M059J (cell line): ENCODE data around the gene ICAM1. TPM values are rescaled to one million over a fixed set of nuclear protein-coding genes. Genes with fewer than 3 reads are reported as not detected.

ENCODE experiments used
- DNase-seq: peaks from one replicate; pipeline ENCODE4 v3.0.0-alpha.2; 2012; ENCODE audit warnings: low read depth
- total RNA-seq: library from RNA; depleted of rRNA; stranded (reverse); fragments of >200 nt; shearing (Covaris generic); gene quantifications from 2 replicates; pipeline ENCODE4 v1.2.3, GENCODE V29; 2014

Gene ICAM1
- total RNA-seq, 1 experiment from 2014 or later, result 88.4 TPM

GRCh38 chr19:10292789-10293636 lies 22.1 kb downstream of the ICAM1 start:
- no peak for DNase-seq

DNA sequence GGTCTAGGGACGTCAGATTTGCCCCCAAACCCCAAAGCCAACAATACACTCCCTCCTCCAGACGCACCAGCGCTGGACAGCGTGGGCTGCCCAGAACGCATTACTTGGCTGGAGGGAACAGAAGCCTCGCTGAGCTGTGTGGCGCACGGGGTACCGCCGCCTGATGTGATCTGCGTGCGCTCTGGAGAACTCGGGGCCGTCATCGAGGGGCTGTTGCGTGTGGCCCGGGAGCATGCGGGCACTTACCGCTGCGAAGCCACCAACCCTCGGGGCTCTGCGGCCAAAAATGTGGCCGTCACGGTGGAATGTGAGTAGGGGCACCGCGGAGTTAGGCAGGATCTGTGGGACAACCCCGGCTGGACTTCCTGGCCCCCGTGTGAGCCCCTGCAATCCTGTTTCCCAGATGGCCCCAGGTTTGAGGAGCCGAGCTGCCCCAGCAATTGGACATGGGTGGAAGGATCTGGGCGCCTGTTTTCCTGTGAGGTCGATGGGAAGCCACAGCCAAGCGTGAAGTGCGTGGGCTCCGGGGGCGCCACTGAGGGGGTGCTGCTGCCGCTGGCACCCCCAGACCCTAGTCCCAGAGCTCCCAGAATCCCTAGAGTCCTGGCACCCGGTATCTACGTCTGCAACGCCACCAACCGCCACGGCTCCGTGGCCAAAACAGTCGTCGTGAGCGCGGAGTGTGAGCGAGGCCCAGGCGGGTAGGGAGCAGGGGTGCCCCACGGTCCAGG lies 22.9 kb downstream of the ICAM1 start:
- no peak for DNase-seq

GRCh38 chr19:10294368-10294697 lies 23.4 kb downstream of the ICAM1 start:
- no peak for DNase-seq

DNA sequence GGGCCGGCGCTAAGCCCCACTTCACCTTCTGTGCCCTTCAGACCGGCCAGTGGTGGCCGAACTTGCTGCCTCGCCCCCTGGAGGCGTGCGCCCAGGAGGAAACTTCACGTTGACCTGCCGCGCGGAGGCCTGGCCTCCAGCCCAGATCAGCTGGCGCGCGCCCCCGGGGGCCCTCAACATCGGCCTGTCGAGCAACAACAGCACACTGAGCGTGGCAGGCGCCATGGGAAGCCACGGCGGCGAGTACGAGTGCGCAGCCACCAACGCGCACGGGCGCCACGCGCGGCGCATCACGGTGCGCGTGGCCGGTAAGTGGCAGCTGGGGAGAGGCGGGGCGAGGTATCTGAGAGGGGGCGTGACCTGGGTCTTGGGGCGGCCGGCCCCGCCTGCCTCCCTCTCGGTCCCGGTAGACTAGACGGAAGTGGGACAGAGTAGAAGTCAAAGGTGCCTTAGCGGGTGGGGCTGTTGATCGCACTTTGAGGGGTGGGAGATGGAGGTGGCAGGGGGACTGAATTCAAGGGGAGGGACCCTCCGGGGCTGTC lies 24.5 kb downstream of the ICAM1 start:
- DNase-seq, result peak; percentile 39

DNA sequence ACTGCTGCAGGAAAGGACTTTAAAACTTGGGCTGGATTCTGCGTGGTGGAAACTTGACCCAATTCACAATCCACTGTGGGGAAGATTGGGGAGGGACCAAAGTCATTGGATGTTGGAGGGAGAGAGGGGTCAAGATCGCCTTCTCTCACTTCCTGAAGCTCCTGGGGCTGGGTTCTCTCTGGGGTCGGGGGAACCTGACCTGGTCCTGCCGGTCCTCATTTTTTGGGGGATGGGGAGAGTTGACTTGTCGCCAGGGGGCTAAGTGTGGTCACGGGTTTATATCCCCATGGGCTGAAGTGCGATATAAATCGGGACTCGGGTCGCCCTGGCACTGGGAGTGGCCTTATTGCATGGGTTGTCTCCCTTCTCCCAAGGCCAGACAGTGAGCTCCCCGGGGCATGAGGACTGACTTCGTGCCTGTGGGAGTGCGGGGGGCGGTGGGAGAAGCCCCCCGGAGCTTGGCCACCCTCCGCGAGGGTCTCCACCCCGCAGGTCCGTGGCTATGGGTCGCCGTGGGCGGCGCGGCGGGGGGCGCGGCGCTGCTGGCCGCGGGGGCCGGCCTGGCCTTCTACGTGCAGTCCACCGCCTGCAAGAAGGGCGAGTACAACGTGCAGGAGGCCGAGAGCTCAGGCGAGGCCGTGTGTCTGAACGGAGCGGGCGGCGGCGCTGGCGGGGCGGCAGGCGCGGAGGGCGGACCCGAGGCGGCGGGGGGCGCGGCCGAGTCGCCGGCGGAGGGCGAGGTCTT lies 25.1 kb downstream of the ICAM1 start:
- no peak for DNase-seq

GRCh38 chr19:10299545-10300458 lies 28.9 kb downstream of the ICAM1 start:
- DNase-seq, result no peak

DNA sequence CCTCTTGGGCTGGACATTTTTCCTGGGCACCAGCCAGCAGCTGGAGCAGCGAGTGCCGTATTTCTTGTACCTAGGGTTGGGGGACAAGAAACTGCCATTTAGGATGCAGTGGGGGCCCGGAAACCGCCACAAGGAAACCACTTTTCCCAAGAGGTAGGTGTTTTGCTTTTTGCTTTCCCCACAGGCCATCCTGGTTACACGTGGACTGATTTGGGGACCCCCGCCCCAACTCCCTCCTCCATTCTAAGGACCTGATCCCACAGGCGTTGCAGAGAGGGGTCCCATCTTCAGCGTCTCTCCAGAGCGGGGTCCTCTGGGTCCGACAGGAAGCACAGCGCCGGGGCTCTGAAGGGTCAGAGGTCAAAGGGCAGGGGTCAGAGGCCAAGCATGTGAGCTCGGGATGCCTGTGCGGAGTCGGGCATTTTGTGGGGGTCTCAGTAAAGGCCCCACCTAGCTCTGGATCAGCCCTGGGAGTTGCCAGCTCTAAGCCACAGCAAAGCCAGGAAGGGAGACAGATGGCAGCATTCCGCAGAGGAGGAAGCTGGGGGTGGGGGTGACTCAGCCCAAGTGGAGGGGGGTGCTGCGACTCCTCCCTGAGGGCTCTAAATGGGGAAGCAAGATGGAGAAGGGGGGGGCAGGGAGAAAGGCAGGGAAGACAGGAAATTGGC lies 34.4 kb downstream of the ICAM1 start:
- DNase-seq, result peak; percentile 51

- no peak for DNase-seq
These were observed 35.4 kb downstream of the ICAM1 start for GRCh38 chr19:10306327-10306726.

GRCh38 chr19:10309423-10309822 lies 38.5 kb downstream of the ICAM1 start, which contains the start of gene ZGLP1:
Gene ZGLP1 (minus strand): TSS chr19:10309815.
- DNase-seq, result no peak

DNA sequence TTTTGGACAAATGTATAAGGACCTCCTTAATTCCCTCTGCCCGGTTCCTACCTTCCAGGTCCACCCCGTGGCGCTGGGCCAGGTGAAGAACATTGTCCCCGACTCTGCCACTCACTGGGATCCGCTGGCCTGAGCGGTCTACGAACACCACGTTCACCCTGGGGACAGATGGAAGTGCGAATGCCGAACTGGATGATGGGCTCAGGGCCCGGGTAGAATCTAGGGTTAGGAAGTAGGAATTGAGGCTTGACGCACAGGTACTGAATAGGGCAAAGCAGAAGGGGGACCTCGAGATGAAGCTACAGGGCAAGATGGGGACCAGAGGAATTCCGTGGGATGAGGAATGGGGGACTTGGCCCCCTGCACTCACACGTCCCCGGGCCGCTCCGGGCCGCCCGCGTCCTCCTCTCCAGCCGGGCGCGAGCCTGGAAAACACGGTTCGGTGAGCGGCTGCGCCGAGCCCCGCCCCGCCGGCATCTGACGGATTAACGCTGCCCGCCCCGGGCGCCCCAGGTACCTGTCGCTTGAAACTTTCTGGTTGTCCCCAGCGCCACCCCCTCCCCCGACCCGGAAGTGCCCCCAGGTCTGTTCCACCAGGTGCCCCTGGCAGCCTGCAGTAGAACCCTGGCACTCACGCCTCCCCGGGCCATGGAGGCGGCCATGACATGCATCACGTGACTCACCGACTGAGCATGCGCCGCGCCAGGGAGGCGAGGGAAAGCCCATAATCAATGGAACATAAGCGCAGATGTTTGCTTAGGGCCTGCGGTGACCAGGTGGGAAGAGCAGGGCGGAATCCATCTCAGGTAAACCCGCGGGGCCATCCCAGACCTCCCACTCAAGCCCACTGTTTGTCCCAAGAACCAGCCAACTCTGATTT lies 44.7 kb downstream of the ICAM1 start, which contains the start of gene FDX2:
Gene FDX2 (minus strand): TSS at position 681 of the 880 bp plus-strand sequence. CDS start 19 bp downstream, at position 662.
- peak; percentile 81 for DNase-seq

- DNase-seq, result no peak
These were observed 45.5 kb downstream of the ICAM1 start for GRCh38 chr19:10316229-10317044.

- no peak for DNase-seq
These were observed 46.3 kb downstream of the ICAM1 start for GRCh38 chr19:10317045-10317856.

DNA sequence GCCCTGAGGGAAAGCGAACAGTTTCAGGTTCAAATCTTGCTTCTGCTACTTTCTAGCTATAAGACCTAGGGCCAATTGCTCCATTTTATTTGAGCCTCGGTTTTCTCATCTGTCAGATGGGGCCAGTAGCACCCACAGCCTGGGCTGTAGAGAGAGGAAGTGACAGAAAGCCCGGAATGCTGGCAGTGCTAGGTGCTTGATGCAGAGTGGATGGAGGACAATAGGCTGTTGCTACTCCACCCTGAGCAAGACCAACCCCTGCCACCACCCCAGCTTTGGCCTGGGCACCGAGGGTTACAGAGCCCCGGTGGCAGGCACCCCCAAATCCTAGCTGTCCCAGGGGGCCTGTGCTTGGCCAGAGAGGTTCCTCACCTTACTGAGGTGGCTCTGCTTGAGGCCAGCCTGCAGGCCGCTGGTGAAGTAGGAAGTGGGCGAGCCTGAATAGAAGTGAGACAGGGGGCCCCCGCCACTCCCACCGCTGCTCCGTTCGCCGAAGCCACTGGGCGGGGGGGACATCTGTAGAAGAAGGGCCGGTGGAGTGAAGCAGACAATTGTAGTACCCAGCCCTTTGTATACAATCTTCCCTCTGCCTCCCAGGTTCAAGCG lies 47.0 kb downstream of the ICAM1 start:
- no peak for DNase-seq

DNA sequence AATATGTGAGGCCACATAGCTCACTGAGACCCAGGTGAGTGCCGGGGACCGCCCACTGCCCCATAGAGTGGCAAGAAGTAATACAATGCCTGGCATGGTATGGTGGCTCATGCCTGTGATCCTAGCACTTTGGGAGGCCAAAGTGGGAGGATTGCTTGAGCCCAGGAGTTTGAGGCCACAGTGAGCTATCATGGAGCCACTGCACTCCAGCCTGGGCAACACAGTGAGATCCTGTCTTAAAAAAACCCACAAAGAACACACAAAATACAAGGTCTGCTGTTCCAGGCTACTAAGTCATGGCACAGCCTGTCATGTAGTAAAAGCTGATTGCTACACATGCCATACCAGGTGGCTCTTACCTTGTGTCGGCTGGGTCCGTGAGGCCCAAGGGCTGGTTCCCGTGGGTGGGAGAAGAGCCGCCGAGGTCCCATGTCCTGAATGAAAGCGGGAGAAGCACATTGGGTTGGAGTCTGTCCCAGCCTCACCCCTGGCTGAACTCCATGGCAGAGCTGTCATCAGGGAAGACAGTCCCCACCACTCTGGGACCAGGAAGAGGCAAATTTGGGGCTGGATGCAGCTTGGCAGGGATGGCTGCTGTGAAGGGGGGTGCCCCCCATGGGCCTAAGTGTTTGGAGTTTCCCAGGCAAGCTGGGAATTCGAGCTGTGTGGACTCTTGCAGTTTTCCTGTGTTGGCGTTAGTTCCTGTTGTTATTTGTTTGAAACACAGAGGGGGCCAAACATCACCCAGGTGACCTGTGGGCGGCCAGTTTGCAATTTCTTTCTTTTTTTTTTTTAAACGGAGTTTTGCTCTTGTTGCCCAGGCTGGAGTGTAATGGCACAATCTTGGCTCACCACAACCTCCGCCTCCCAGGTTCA lies 48.1 kb downstream of the ICAM1 start:
- DNase-seq, result no peak

DNA sequence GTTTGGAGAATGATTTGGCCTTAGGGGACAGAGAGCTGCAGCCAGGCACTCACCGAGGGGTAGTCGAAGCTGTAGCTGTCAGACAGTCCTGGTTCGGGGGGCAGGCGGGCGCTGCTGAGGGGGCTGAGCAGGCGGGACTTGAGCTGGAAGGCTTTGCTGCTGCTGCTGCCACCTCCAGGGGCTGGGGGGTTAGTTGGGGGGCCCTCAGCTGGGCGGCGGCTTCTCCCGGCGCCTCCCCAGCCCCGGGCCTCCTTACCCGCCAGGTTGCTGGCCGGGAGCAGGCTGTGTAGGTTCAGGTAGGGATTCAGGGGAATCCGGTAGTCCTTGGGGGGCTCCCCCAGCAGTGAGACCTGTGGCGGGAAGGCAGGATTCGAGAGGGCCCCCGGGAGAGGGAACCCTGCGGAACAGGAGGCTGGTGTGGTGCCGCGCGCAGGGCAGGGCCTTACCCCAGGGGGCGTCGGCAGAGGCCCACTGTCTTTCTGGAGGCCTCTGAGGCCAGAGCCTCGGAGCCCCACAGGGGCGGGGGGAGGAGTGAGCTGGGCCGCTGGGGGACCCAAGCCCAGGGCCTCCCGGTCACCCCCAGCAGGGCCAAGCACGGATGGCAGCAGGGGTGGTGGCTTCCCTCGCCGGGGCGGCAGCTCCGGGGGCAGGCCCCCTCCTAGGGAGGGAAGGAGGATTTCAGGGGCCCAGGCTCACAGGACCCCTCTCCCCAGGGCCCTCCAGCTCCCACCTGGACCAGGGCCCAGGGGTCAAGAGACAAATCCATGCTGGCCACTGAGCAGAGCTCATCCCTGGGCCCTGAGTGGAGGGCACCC lies 49.9 kb downstream of the ICAM1 start:
- DNase-seq, result no peak
